Neural cell (in vitro differentiated cells): ENCODE results near the gene FAIM. TPM values are rescaled to one million over a fixed set of nuclear protein-coding genes. Genes with fewer than 3 reads are reported as not detected.

Experiments used
- H2AFZ ChIP-seq: fragments of 200-600, 300-800 bp; sonication (generic), shearing (Covaris generic); 2 replicates; pipeline ENCODE4 v1.6.0; 2014; ENCODE audit warnings: low read depth, mild to moderate bottlenecking, antibody characterized with exemption, low read length, moderate library complexity
- H3F3A ChIP-seq: fragments of 200-600 bp; shearing (Covaris generic); 2 replicates; pipeline ENCODE4 v1.6.1; 2016; ENCODE audit warnings: mild to moderate bottlenecking, moderate library complexity, mixed read lengths, antibody characterized with exemption, low read length; ENCODE audit not compliant: insufficient read depth, poor library complexity, severe bottlenecking
- H3K27ac ChIP-seq: fragments of 200-600, 300-800 bp; sonication (generic), shearing (Covaris generic); 2 replicates; pipeline ENCODE4 v1.5.1; 2014; ENCODE audit warnings: mild to moderate bottlenecking, low read length, moderate library complexity
- H3K27me3 ChIP-seq: fragments of 300-800, 200-600 bp; sonication (generic), shearing (Covaris generic); 2 replicates; pipeline ENCODE4 v1.6.0; 2014; ENCODE audit warnings: mild to moderate bottlenecking, low read depth, low read length, moderate library complexity; ENCODE audit not compliant: insufficient read depth
- H3K36me3 ChIP-seq: fragments of 300-800, 200-600 bp; sonication (generic), shearing (Covaris generic); 2 replicates; pipeline ENCODE4 v1.5.1; 2014; ENCODE audit warnings: mild to moderate bottlenecking, antibody characterized with exemption, low read length, moderate library complexity; ENCODE audit not compliant: insufficient read depth
- H3K4me2 ChIP-seq: fragments of 300-800, 200-600 bp; sonication (generic), shearing (Covaris generic); 2 replicates; pipeline ENCODE4 v1.6.0; 2014; ENCODE audit warnings: mild to moderate bottlenecking, low read length
- H3K4me3 ChIP-seq: fragments of 300-800, 200-600 bp; sonication (generic), shearing (Covaris generic); 2 replicates; pipeline ENCODE4 v1.5.1; 2014; ENCODE audit warnings: mild to moderate bottlenecking, low read length, moderate library complexity
- H3K79me2 ChIP-seq: fragments of 200-600 bp; shearing (Covaris generic); replicated peaks from 2 replicates; pipeline ENCODE4 v1.6.0; 2014; ENCODE audit warnings: mild to moderate bottlenecking, low read length, moderate library complexity; ENCODE audit not compliant: insufficient read depth
- H3K9ac ChIP-seq: fragments of 300-800, 200-600 bp; sonication (generic), shearing (Covaris generic); 2 replicates; pipeline ENCODE4 v1.6.1; 2016; ENCODE audit warnings: mild to moderate bottlenecking, low read length, mixed read lengths
- H3K9me2 ChIP-seq: fragments of 200-600 bp; shearing (Covaris generic); 2 replicates; pipeline ENCODE4 v1.6.1; 2016; ENCODE audit warnings: mild to moderate bottlenecking, low read length, mixed read lengths; ENCODE audit not compliant: insufficient read depth
- H3K9me3 ChIP-seq: fragments of 200-600, 300-800 bp; sonication (generic), shearing (Covaris generic); 2 replicates; pipeline ENCODE4 v1.6.1; 2016; ENCODE audit warnings: mild to moderate bottlenecking, mixed run types, low read length, moderate library complexity, mixed read lengths
- H4K20me1 ChIP-seq: fragments of 200-600 bp; shearing (Covaris generic); 2 replicates; pipeline ENCODE4 v1.6.1; 2016; ENCODE audit warnings: mild to moderate bottlenecking, mixed run types; ENCODE audit not compliant: insufficient read depth
- CTCF ChIP-seq: fragments of 450-650 bp; IDR thresholded peaks from 2 replicates; pipeline ENCODE4 v1.5.1; 2014; ENCODE audit warnings: antibody characterized with exemption, mild to moderate bottlenecking, moderate library complexity; ENCODE audit not compliant: poor library complexity, severe bottlenecking
- EP300 ChIP-seq: fragments of 450-650 bp; conservative IDR thresholded peaks from 2 replicates; pipeline ENCODE4 v1.6.1; 2014; ENCODE audit warnings: antibody characterized with exemption, mild to moderate bottlenecking, moderate library complexity; ENCODE audit not compliant: poor library complexity, severe bottlenecking
- MXI1 ChIP-seq: fragments of 450-650 bp; conservative IDR thresholded peaks from 2 replicates; pipeline ENCODE4 v1.6.1; 2014; ENCODE audit warnings: antibody characterized with exemption, mild to moderate bottlenecking; ENCODE audit not compliant: poor library complexity, severe bottlenecking
- POLR2AphosphoS5 ChIP-seq: IDR thresholded peaks from 2 replicates; pipeline ENCODE4 v1.6.1; 2012
- RAD21 ChIP-seq: fragments of 450-650 bp; conservative IDR thresholded peaks from 2 replicates; pipeline ENCODE4 v1.6.1; 2014; ENCODE audit warnings: antibody characterized with exemption, mild to moderate bottlenecking, moderate library complexity
- REST ChIP-seq: IDR thresholded peaks from 2 replicates; pipeline ENCODE4 v1.6.1; 2012; ENCODE audit warnings: borderline replicate concordance
- SMC3 ChIP-seq: fragments of 450-650 bp; conservative IDR thresholded peaks from 2 replicates; pipeline ENCODE4 v1.6.1; 2014; ENCODE audit warnings: antibody characterized with exemption, mild to moderate bottlenecking, moderate library complexity; ENCODE audit not compliant: poor library complexity
- polyA plus RNA-seq: library from polyadenylated mRNA; depleted of rRNA; stranded (reverse); fragments of >200 nt; gene quantifications from 2 replicates; pipeline ENCODE4 v1.2.3, GENCODE V29; 2014

FAIM gene
- polyA plus RNA-seq, 1 donor from 2014 or later = 3.1 TPM

GRCh38 chr3:138668107-138668506 lies 59.5 kb downstream of the FAIM start:
- H4K20me1 ChIP-seq = no peaks in the 10 kb centered on the region
- no peaks in the 10 kb centered on the region for H3F3A ChIP-seq
- H3K4me2 ChIP-seq = no peak overlapping the region
- H3K4me3 ChIP-seq = no peak overlapping the region
- no peaks in the 10 kb centered on the region for H3K9me3 ChIP-seq
- H3K27me3 ChIP-seq = no peaks in the 10 kb centered on the region
- no peaks in the 10 kb centered on the region for H3K79me2 ChIP-seq
- TF ChIP-seq REST (no peak), SMC3 (no peak), EP300 (no peak), MXI1 (no peak)
- no peaks in the 10 kb centered on the region for H3K36me3 ChIP-seq
- H3K9me2 ChIP-seq = no peaks in the 10 kb centered on the region
- H3K9ac ChIP-seq = no peak overlapping the region
- no peak overlapping the region for H3K27ac ChIP-seq
- no peak overlapping the region for H2AFZ ChIP-seq

- TF ChIP-seq POLR2AphosphoS5 = no peak
- no peak for TF ChIP-seq REST
- TF ChIP-seq RAD21 = no peak
- no peak for TF ChIP-seq EP300
- TF ChIP-seq SMC3 = no peak
- TF ChIP-seq CTCF = no peak
- Histone ChIP-seq H3K9ac (no peak overlapping the region), H3K4me2 (no peak overlapping the region), H3F3A (no peaks in the 10 kb centered on the region), H3K4me3 (no peak overlapping the region), H3K9me2 (no peaks in the 10 kb centered on the region), H4K20me1 (no peaks in the 10 kb centered on the region), H3K27me3 (no peaks in the 10 kb centered on the region), H3K9me3 (no peaks in the 10 kb centered on the region), H3K27ac (no peak overlapping the region), H2AFZ (no peak overlapping the region), H3K36me3 (no peaks in the 10 kb centered on the region), H3K79me2 (no peaks in the 10 kb centered on the region)
Measured at GRCh38 chr3:138670407-138670806, 61.8 kb downstream of the FAIM start.
